PC-3 (cell line): ENCODE measurements around the gene P2RX6. TPM values are rescaled to one million over a fixed set of nuclear protein-coding genes. Genes with fewer than 3 reads are reported as not detected.

Experiments
- ATAC-seq: fragments of 200-7000 bp; cut with Tn5 transposase; 2 replicates; pipeline ENCODE4 v1.9.1; 2020; ENCODE audit warnings: mild to moderate bottlenecking, moderate library complexity
- BruUV-seq: library from RNA; stranded (reverse); fragments of 400-500 nt; replicated peaks from 2 replicates; lab custom pipeline; 2021; lab: Mats Ljungman, UMichigan
- CTCF ChIA-PET: fragments of 300-600 bp; sonication (Branson Sonifier 250); formaldehyde crosslinking; loops from one replicate; lab custom pipeline; 2022; ENCODE audit warnings: antibody characterized with exemption; lab: Charles Lee
- POLR2A ChIA-PET: fragments of 300-600 bp; sonication (Branson Sonifier 250); formaldehyde crosslinking; loops from one replicate; lab custom pipeline; 2022; ENCODE audit warnings: antibody characterized with exemption; ENCODE audit not compliant: unreplicated experiment; lab: Charles Lee
- DNase-seq: peaks from one replicate; pipeline ENCODE4 v3.0.0-alpha.2; 2015
- H2AFZ ChIP-seq: fragments of 300-600 bp; sonication (generic); 2 replicates; pipeline ENCODE4 v1.6.0; 2016; ENCODE audit warnings: antibody characterized with exemption, low read length
- H3F3A ChIP-seq: fragments of 300-600 bp; sonication (generic); one replicate; pipeline ENCODE4 v1.6.0; 2017; ENCODE audit warnings: antibody characterized with exemption, low read length, control low read depth, mild to moderate bottlenecking; ENCODE audit not compliant: unreplicated experiment
- H3K27ac ChIP-seq: fragments of 300-600 bp; sonication (generic); 2 replicates; pipeline ENCODE4 v1.5.1; 2016; ENCODE audit warnings: mild to moderate bottlenecking, low read length
- H3K27me3 ChIP-seq: fragments of 300-600 bp; sonication (generic); 2 replicates; pipeline ENCODE4 v1.6.1; 2016; ENCODE audit warnings: low read length, mixed read lengths
- H3K36me3 ChIP-seq: fragments of 300-600 bp; sonication (generic); 2 replicates; pipeline ENCODE4 v1.6.1; 2016; ENCODE audit warnings: low read depth, mixed run types, low read length, mixed read lengths
- H3K4me1 ChIP-seq: fragments of 300-600 bp; sonication (generic); 2 replicates; pipeline ENCODE4 v1.5.1; 2016; ENCODE audit warnings: low read length; ENCODE audit not compliant: insufficient read depth
- H3K4me2 ChIP-seq: fragments of 300-600 bp; sonication (generic); 2 replicates; pipeline ENCODE4 v1.6.0; 2016; ENCODE audit warnings: low read length
- H3K4me3 ChIP-seq: fragments of 300-600 bp; sonication (generic); 2 replicates; pipeline ENCODE4 v1.5.1; 2016; ENCODE audit warnings: mild to moderate bottlenecking, low read length, mixed read lengths
- H3K79me2 ChIP-seq: fragments of 300-600 bp; sonication (generic); 2 replicates; pipeline ENCODE4 v1.6.1; 2017; ENCODE audit warnings: low read length, mixed read lengths
- H3K9ac ChIP-seq: fragments of 300-600 bp; sonication (generic); 2 replicates; pipeline ENCODE4 v1.6.0; 2016; ENCODE audit warnings: mild to moderate bottlenecking, low read length
- H3K9me2 ChIP-seq: fragments of 300-600 bp; sonication (generic); replicated peaks from 2 replicates; pipeline ENCODE4 v1.6.1; 2016; ENCODE audit warnings: mixed run types, low read length, mixed read lengths
- H3K9me3 ChIP-seq: fragments of 300-600 bp; sonication (generic); 2 replicates; pipeline ENCODE4 v1.6.1; 2016; ENCODE audit warnings: low read length, mixed read lengths
- H4K20me1 ChIP-seq: fragments of 300-600 bp; sonication (generic); 2 replicates; pipeline ENCODE4 v1.6.1; 2016; ENCODE audit warnings: low read length, mixed read lengths
- EZH2 ChIP-seq: fragments of 300-600 bp; sonication (generic); IDR thresholded peaks from one replicate; pipeline ENCODE4 v1.6.1; 2017; ENCODE audit warnings: antibody characterized with exemption, mild to moderate bottlenecking, low read length; ENCODE audit not compliant: unreplicated experiment
- EZH2phosphoT487 ChIP-seq: fragments of 300-600 bp; sonication (generic); IDR thresholded peaks from 2 replicates; pipeline ENCODE4 v1.6.1; 2018; ENCODE audit warnings: mild to moderate bottlenecking, antibody characterized with exemption, low read length, borderline replicate concordance
- intact Hi-C: fragments of 100-400 bp; cut with micrococcal nuclease; formaldehyde crosslinking; loops from 2 replicates; pipeline ENCODE4 v1.9.0; 2023
- total RNA-seq: library from RNA; depleted of rRNA; stranded (reverse); fragments of >200 nt; gene quantifications from 2 replicates; pipeline ENCODE4 v1.2.3, GENCODE V29; 2014
- TF ChIP-seq, protein P1 (sequence below): fragments of 300-600 bp; sonication (generic); conservative IDR thresholded peaks from 2 replicates; pipeline ENCODE4 v1.5.1; 2017; ENCODE audit warnings: antibody characterized with exemption, low read depth, mild to moderate bottlenecking, low read length

P2RX6 gene
- total RNA-seq, 1 experiment from 2014 or later = 1.1 TPM

DNA sequence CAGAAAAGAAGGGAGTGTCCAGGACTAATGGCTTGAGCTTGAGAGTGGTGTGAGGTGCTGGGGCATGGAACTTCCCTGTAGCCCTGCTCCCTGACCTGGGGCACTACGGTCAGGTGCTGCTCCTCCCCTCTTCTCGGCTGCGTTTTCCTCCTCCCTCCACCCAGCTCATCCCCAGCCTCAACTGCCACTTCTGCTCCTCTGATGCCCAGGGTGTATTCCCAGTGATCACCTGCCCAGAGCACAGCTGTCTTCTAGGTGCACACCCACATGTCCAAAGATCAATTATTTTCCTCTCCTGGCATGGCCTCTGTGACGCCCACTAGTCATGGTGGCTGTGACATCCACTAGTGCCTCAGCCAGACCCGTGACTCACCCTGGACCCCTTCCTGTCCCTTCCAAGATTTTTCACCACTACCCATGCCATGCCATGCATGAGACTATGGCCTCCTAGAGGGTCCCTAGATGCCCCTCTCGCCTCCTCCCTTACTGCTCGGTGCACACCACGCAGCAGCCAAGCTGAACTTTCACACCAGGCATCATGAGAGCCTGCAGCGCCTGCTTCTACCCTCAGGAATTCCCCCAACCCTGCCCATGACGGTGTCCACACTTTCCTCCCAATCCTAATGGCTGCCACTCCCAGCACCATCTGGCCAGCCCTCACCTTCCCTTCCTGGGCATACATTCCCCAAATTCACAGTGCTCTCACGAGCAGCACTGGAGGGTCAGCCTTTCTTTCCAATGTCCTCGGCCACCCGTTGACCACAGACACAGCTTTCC, 1.9 kb downstream of the P2RX6 start:
- H3K4me1 ChIP-seq = peaks cover 7% of the 10 kb centered on the region; the same call in 1 of the 2 replicates
- no peaks in the 10 kb centered on the region for H3K36me3 ChIP-seq
- TF ChIP-seq, protein P1, sequence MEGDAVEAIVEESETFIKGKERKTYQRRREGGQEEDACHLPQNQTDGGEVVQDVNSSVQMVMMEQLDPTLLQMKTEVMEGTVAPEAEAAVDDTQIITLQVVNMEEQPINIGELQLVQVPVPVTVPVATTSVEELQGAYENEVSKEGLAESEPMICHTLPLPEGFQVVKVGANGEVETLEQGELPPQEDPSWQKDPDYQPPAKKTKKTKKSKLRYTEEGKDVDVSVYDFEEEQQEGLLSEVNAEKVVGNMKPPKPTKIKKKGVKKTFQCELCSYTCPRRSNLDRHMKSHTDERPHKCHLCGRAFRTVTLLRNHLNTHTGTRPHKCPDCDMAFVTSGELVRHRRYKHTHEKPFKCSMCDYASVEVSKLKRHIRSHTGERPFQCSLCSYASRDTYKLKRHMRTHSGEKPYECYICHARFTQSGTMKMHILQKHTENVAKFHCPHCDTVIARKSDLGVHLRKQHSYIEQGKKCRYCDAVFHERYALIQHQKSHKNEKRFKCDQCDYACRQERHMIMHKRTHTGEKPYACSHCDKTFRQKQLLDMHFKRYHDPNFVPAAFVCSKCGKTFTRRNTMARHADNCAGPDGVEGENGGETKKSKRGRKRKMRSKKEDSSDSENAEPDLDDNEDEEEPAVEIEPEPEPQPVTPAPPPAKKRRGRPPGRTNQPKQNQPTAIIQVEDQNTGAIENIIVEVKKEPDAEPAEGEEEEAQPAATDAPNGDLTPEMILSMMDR = no peak
- no peak for TF ChIP-seq EZH2phosphoT487
- no peak for TF ChIP-seq EZH2
- POLR2A ChIA-PET = no interaction called here
- no peak overlapping the region for H2AFZ ChIP-seq
- no peaks in the 10 kb centered on the region for H3K27me3 ChIP-seq
- intact Hi-C loops = no loop called here
- CTCF ChIA-PET = interaction anchor here (0.7 kb wide), 1 partner anchor 13 kb away, joined by 11 read pairs; no protein-coding TSS in a partner anchor
- H3K79me2 ChIP-seq = no peaks in the 10 kb centered on the region
- H3K4me3 ChIP-seq = no peak overlapping the region
- no peaks in the 10 kb centered on the region for H3F3A ChIP-seq
- no peaks in the 10 kb centered on the region for H3K9me2 ChIP-seq
- ATAC-seq (no peak), DNase-seq (no peak)
- no peaks in the 10 kb centered on the region for H4K20me1 ChIP-seq
- no peak overlapping the region for H3K9ac ChIP-seq
- H3K27ac ChIP-seq = no peak overlapping the region
- no TSS peak for BruUV-seq
- H3K9me3 ChIP-seq = no peaks in the 10 kb centered on the region
- no peak overlapping the region for H3K4me2 ChIP-seq

DNA sequence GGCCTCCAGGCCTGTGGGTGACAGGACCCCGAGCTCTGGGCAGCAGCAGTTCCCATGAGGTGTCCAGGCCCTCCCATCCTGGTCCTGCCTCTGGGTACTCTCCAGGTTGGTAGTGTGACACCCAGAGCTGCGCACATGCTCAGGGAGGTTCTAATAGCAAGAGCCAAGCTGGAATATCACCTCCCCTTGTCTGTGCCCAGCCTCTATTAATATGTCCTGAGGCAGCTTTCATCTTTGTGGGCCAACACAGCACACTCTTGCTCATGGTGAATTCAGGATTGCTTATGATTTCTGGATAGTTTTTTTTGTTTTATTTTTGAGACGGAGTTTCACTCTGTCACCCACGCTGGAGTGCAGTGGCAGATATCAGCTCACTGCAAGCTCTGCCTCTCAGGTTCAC, 3.3 kb downstream of the P2RX6 start:
- Histone ChIP-seq H3K36me3 (no peaks in the 10 kb centered on the region), H3K27me3 (no peaks in the 10 kb centered on the region), H3K4me1 (peaks cover 7% of the 10 kb centered on the region; the same call in 1 of the 2 replicates), H3K79me2 (no peaks in the 10 kb centered on the region), H3K4me2 (no peak overlapping the region), H3K27ac (no peak overlapping the region), H2AFZ (no peak overlapping the region), H4K20me1 (no peaks in the 10 kb centered on the region), H3K9me2 (no peaks in the 10 kb centered on the region), H3F3A (no peaks in the 10 kb centered on the region), H3K4me3 (no peak overlapping the region), H3K9ac (no peak overlapping the region), H3K9me3 (no peaks in the 10 kb centered on the region)
- ATAC-seq (no peak), DNase-seq (no peak)
- ChIA-PET CTCF (no interaction called here), POLR2A (no interaction called here)
- TF ChIP-seq EZH2phosphoT487 = no peak
- TF ChIP-seq EZH2 = no peak
- TF ChIP-seq, protein P1 = no peak
- BruUV-seq = no TSS peak
- intact Hi-C loops = no loop called here

DNA sequence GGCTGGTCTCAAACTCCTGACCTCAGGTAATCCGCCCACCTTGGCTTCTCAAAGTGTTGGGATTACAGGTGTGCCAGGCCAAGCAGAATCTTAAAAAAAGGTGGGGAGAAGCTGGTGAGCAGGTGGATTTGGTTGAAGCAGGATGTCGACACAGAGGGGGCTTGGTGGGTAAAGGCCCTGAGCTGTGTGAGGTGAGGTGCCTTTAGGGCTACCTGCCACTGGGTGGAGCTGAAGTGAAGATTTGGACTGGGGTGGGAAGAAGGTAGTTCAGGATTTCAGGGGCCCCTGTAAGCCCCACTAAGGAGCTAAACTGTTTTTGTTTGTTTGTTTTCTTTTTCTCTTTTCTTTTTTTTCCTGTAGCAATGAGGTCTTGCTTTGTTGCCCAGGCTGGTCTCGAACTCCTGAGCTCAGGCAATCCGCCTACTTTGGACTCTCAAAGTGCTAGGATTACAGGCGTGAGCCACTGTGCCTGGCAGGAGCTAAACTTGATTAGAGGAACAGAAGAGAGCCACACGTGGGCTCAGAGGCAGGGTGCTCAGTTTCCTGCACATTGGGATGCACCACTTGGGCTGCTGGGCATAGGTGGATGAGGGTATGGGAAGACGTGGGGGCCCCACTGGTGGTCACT, 6.0 kb downstream of the P2RX6 start:
- no peak for ATAC-seq
- no peak for TF ChIP-seq EZH2phosphoT487
- TF ChIP-seq, protein P1 = peak; percentile 48

More for the DNA sequence above, 6.0 kb downstream of the P2RX6 start:
- no peak overlapping the region for H3K4me2 ChIP-seq
- H3K36me3 ChIP-seq = no peaks in the 10 kb centered on the region
- DNase-seq = peak; percentile 16
- H3K4me3 ChIP-seq = no peak overlapping the region
- H3K9ac ChIP-seq = no peak overlapping the region
- H3K9me2 ChIP-seq = no peaks in the 10 kb centered on the region
- POLR2A ChIA-PET = no interaction called here
- CTCF ChIA-PET = no interaction called here
- no peaks in the 10 kb centered on the region for H3F3A ChIP-seq
- no peaks in the 10 kb centered on the region for H3K4me1 ChIP-seq
- H3K27ac ChIP-seq = no peak overlapping the region
- BruUV-seq = no TSS peak
- no peaks in the 10 kb centered on the region for H3K27me3 ChIP-seq
- H3K9me3 ChIP-seq = no peaks in the 10 kb centered on the region
- no peaks in the 10 kb centered on the region for H4K20me1 ChIP-seq
- intact Hi-C loops = no loop called here
- no peak overlapping the region for H2AFZ ChIP-seq
- H3K79me2 ChIP-seq = no peaks in the 10 kb centered on the region
